Stimulated activated CD8-positive, alpha-beta memory T cell treated with anti-CD3 and anti-CD28 coated beads, Interleukin-12 subunit alpha, Interleukin-12 subunit beta, amount 100 ng/mL, for 4 hours (primary cell): ENCODE results near the gene PRKAB1.

Source experiments
- DNase-seq: peaks from one replicate; pipeline ENCODE4 v3.0.0-alpha.2; 2020; ENCODE audit warnings: low read depth

The PRKAB1 gene

DNA sequence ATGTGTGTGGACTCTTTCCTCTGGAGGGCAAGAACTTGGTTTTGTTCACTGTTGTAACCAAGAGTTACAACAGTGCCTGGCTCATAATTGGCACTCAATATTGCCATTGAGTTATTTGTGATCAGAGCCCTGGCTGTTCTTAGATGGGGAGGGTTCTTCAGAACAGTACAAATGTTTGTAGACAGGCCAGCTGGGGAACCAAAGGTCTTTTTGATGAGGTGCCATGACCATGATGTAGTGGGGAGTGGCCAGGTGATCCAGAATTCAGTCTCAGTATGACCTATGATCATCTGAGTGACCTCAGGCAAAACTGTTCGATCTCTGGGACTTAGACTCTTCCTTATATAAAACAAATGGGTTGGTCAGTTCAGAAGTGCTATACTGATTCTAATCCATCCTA lies 3.3 kb upstream of the PRKAB1 start:
- DNase-seq, result no peak

DNA sequence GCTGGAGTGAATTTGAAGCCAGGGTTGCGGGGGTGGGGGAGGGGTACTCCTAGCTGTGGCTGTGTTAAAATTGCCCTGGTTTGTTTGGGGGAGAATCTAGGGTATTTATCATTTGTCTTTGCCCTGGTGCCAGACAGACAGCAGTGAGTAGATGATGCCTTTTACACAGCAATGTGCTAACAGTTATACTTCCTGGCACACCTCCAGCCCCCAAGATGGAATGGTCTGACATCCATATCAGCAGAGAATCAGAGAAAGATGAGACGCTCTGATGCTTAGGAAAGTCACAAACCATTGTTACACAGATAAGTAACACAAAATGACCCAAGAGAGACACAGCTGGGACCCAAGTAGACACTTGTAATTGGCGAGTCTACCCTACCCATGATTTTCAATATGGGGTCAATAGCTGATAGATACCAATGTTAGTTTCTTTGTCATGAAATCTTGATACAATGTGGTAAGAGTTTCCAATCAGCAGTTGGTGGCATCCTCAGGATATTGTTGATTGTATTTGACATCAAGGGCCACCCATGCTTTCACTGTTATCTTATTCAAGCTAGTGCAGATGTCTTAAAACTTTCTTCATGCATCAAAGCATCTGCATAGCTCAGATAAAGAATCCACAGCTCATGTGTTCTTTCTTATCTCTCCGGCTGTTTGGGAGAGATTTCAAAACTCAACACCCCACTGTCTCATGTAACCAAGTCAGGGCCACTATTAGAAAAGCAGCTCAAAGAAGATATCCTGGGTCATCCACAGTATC lies 2.6 kb upstream of the PRKAB1 start:
- DNase-seq, result no peak

DNA sequence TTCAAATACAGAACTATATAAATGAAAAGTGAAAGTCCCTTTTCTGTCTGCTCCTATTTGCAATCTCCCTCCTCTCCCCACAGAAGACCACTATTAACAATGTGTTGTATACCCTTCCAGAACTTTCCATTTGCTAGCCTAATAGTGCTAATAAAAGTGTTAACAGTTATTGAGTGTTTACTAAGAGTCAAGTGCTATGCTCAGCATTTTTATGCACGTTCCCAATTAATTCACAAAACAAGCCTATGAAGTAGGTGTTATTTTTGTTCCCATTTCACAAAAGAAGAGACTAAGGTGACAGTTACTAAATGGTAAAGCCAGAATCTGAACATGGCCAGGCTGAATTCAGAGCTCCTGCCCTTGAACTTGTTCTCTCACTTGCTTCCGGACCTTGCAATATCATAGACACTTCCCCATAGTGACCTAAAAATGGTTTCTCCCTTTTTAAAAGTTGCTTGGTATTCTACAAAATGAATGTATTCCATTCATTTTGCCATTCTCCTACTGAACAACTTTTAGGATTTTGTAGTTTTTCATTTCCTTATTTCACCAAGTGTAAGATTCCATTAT lies 1.6 kb upstream of the PRKAB1 start:
- DNase-seq, result no peak

DNA sequence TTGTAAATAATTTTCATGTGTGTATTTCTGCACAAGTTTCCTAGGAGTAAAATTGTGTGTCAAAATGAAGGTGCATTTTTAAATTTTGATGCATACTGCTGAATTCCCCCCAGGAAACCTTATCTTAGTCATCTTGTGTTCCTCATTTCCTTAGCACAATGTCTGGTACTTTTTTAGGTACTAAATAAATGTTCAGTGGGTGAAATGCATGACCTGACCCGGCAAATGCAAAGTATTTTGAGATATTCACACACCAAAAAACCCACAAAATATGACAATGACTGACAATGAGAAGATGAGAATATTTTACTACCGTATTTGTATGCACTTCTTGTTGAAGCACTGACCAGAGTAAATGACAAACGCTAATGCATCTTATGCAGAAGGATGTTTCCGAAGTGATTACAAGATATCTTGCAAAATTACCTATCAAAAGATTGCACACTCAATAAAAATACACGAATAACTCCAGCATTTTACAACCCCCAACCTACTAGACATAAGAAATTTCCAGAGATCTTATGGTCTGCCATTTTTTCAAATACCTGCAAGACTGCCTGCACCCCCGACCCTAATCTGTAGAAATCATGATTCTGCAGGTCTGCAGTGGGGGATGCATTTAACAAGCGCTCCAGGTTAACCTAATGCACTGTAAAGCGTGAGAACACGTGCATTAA lies 895 bp upstream of the PRKAB1 start:
- DNase-seq, result no peak

DNA sequence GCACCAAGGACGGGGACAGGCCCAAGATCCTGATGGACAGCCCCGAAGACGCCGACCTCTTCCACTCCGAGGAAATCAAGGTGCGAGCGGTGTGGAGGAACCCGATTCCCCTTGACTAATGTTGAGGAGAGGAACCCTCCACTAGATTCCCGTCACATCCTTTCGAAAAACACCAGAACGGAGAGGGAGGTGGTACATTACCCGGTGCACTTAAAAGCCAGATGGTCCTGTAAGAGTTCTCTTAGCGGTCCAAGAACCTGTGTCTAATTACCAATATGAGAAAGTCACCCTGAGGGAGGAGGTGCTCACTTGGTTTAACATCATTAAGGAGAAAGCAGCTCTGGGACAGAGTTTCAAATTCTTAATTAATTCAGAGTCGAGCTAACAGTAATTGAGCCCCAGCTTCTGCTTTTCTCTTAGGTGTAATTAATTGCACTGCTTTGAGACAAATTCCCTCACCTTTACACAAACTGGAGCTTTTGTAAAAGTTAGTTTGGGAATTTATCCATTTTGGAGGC lies 450 bp downstream of the PRKAB1 start:
- no peak for DNase-seq

DNA sequence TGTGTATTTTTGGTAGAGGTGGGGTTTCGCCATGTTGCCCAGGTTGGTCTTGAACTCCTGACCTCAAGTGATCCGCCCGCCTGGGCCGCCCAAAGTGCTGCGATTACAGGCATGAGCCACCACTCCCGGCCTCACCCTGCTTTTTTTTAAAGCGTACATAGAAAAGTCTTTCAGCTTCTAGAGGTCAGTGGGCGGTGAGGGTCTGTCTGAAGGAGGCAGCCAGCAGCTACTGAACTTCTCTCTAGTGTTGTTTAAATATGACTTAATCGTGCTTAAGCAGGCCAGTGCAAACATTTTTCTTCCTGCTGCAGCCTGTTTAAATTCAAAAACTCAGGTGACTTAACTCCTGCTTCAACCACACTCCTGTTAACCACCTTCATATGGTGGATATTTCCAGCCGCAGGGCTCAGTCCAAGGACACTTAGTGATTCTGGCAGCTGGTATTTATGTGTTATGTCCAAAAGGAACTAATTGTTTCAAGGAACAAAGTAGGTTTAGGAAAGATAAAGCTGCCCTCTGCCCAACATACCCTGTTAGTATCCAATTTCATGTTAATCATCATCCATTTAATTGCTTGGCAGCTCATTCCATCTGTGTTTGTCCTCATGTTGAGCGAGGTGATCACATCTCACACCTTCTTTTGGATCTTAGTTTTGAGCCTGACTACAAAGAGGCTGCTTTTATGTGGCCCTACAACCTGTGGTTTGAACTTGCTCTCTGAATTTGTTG lies 2.0 kb downstream of the PRKAB1 start:
- no peak for DNase-seq

DNA sequence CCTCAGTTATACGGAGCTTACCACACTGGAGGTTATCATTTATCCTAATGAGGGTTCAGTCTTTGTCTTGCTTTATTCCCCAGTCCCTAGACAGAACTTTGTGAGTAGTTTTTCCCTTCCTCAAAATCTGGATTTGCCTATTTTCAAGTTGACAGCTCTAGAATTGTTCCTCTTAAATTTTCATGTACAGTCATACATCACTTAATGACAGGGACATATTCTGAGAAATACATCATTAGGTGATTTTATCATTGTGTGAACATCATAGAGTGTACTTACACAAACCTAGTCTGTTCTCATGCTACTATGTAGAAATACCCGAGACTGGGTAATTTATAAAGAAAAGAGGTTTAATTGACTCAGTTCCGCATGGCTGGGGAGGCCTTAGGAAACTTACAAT lies 3.1 kb downstream of the PRKAB1 start:
- DNase-seq, result no peak

DNA sequence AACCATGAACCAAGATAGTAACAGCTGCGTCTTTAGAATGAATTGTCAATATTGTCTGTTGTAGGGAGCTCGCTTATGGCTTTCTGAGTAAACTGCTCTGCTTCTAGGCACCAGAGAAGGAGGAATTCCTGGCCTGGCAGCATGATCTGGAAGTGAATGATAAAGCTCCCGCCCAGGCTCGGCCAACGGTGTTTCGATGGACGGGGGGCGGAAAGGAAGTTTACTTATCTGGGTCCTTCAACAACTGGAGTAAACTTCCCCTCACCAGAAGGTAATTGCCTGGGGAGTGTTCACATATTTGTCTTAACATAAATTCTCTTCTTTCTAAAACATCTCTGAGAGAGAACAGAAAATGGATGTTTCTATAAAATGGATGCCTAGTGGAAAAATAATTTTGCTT lies 4.3 kb downstream of the PRKAB1 start:
- DNase-seq, result no peak

DNA sequence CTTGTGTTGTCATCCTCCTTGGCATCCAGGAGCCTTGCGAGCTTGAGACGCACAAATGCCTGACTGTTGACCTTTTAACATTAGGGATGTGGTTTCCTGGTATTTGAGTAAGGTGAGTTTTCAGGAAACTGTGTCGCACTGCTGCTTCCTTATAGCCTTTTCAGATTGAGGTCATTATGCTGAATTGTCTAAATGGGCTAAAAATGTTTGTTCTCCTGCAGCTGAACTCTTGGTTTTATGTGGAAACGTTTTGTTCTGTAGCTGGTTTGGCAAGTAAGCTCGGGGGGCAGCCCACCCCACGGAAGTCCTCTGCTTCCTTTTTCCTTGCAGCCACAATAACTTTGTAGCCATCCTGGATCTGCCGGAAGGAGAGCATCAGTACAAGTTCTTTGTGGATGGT lies 5.7 kb downstream of the PRKAB1 start:
- DNase-seq, result no peak

DNA sequence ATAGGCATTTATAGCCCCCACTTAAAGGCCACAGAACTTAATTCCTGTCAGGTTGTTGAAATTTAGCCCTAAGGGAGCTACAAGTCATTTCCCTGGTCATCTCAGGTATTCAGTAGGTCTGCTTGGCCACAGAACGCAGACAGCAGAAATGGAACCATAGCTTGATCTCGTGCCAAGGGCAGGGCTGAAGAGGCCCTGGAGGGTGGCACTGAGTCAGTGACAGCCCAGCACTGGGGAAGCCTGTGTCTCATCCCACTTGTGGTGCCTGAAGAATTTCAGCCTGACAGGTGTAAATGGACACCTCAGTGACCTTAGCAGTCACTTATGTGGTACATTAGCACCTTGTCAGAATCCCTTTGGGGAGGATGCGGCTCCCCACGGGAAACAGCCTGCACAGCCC lies 6.6 kb downstream of the PRKAB1 start:
- no peak for DNase-seq

DNA sequence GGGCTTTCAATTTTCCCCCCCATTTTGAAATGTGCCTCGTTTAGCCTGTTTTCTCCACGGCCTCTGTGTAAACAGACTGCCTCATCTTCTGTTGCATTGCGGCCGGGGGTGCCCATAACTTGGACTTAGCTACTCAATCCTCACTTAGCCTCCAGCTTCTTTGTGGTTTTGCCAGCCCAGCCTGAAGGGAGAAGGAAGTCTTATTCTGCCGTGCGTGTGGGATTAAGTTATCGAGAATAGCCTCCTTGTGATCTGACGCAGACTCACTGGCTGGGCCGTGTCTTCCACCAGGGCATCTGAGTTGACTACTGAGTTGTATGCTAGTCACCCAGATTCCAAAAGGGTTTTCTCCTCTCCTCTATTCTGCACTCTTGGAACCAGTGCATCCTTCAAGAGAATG lies 8.1 kb downstream of the PRKAB1 start:
- DNase-seq, result no peak

DNA sequence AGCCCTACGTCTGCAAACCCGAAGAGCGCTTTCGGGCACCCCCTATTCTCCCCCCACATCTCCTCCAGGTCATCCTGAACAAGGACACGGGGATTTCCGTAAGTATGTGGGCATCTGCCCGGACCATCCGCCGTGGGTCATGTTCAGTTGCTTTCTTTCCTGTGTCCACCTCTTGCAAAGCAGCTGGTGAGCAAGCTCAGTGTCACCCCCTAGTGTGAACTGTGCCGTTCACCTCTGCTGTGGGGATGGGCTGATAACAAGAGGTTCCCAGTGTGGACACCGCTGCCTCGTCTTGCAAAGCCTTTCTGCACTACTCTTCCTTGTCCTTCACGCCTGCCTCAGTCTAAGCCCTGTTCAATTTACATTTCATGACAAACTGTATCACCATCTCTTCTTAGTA lies 8.6 kb downstream of the PRKAB1 start:
- DNase-seq, result no peak

DNA sequence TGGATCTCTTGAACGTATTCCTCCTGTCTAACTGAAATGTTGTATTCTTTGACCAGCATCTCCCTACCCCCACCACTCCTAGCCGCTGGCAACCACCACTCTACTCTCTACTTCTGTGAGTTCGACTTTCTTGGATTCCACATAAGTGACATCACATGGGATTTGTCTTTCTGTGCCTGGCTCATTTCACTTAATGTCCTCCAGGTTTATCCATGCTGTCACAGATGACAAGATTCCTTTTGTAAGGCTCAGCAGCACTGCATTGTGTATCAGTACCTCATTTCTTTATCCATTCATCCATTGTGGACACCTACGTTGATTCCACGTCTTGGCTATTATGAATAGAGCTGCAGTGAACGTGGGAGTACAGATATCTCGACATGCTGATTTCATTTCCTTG lies 10.5 kb downstream of the PRKAB1 start:
- no peak for DNase-seq

DNA sequence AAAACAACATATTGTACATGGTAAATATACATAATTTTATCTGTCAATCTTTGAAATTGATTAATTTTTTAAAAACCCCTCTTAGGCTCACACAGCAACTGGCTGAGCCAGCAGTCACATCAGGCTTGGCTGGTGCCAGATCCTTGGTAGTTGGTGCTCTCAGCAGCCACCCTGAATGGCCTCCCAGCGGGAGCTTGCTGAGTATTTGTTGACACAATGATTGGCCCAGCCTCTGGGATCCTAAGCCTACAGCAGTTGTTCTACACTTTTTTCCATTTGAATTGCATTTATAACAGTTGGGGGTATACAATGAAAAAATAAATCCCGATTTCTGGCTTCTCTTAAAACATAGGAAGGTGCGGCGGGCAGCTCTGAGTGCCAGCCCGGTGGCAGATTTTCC lies 11.1 kb downstream of the PRKAB1 start:
- DNase-seq, result no peak

DNA sequence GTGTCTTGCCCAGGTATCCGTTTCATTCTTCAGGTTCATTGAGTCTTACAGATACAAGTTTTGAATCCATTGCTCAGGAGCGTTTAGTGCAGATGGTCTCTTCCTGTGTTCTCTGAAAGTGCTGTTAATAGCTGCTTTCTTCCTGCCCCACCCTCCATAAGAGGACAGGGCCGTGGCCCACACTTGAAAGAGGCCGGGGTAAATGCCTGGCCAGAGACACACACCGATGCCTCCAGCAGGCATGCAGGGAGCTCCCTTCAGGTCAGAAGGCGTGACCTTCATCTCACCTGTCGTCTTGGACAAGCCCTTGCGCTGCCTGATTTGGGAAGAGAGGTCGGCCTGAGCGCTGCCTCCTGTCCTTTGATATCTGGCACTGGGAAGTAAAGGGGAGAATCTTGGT lies 11.6 kb downstream of the PRKAB1 start:
- DNase-seq, result no peak

DNA sequence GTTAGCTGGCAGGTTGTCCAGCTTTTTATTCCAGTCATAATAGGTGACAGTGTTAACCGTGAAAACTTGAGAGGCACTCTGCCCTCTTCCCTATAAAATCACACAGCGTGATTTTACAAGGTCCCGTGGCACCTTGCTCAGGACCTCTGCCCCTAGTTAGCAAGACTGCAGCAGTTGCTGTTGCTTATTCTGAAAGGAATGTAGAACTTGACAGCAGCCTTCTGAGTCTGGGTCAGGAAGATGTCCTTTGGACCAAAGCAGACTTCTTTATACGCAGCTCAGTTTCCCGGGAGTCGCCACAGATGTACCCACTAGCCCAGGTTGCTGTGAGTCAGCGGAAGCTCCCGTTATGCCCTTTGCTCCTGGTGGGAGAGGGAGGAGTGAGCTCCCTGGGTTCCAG lies 13.2 kb downstream of the PRKAB1 start:
- DNase-seq, result no peak

DNA sequence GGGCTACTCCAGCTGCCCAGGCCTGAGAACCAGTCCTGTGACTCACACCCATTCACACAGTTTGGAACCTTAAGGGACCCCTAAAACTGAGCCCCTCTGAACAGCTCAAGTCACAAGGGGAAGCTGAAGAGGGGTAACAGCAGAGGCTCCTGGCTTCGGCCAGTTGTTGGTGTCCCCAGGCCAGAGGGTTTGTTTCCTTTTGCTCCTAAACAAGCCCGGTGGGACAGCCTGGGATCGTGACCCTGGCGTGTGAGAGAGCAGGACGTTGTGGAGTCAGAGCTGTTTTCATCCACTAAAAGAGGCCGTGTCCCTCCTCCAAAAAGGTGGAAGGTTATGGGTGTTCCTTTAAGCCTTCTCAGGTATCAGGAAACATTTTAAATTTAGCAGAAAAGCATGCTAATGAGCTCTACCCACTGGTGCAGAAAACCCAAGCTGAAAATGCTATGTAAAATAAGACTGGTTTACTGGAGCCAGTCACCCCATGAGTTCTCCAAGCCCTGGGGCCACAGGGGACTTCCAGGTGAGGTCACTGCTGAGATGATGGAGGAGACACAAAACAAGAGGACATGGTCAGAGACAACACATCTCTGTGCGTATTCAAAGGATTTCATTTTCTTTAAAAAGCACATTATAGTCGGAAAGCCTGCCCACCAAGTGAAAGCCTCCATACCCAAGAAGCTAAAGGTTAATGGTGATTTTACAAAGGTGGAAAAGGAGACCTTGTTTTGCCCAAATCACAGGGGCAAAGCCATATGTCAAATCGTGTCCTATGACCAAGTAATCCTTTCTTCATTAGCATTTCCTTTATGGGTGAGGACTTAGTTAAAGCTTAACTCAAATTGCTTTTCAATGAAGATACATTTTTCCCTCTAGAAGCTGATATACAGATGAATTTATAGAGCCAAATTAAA lies 14.1 kb downstream of the PRKAB1 start:
- DNase-seq, result no peak

DNA sequence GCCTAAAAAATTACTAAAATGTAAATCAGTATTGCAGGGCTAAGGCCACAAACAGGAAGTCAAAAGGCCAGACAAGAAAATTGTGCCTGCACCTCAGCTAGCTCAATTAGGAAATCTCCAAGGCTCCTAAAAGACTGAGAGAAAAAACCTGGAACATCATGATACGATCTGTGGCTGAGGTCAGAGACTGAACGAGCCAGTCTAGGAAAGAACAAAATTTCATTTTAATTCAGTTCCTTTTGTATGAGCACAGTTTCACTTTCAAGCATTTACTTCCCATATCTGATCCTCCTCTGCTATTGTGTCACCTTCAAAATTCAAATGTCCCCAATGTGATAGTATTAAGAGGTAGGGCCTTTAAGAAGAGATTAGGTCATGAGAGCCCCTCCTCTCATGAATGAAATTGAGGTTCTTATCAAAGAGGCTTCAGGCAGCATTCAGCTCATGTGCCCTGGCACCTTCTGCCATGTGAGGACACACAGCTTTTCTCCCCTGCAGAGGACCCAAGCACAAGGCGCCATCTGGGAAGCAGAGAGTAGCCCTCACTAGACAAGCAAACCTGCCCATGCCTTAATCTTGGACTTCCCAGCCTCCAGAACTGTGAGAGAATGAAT lies 14.8 kb downstream of the PRKAB1 start:
- no peak for DNase-seq

DNA sequence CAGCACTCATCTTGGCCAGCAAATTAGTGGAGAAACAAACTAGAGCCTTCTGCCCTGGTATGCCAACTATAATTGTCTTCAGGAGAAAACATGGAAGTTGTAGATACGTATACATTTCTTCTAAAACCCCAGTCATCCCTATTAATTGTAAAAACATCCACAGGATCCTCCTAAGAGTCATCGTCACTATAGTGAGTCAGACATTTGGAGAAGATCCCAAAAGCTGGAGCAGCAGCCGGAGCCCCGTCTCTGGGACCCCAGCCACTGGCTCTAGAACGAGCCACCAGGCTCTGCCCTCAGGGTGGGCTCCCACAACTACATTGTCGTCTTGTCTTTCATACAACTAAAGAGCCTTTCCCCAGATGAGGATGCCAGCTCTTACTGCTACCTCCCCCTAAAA lies 15.5 kb downstream of the PRKAB1 start:
- DNase-seq, result no peak

DNA sequence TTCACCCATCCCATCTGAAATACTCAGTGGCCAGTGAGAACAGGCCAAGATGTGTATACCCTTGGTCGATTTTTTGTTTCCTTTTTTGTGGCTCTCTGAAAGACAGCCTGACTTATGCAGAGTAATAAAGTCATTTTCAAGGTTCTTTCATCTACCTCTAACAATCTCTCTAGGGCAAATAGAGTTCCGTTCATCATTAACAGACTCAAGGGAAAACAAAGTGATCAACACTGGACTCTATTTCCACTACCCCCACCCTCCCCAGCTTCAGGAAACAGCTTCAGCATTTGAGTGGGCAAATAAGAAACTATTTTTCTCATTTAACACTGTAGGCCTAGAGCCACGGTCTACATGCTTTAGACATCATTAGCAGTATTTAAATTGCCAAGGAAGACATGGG lies 15.9 kb downstream of the PRKAB1 start:
- DNase-seq, result no peak

DNA sequence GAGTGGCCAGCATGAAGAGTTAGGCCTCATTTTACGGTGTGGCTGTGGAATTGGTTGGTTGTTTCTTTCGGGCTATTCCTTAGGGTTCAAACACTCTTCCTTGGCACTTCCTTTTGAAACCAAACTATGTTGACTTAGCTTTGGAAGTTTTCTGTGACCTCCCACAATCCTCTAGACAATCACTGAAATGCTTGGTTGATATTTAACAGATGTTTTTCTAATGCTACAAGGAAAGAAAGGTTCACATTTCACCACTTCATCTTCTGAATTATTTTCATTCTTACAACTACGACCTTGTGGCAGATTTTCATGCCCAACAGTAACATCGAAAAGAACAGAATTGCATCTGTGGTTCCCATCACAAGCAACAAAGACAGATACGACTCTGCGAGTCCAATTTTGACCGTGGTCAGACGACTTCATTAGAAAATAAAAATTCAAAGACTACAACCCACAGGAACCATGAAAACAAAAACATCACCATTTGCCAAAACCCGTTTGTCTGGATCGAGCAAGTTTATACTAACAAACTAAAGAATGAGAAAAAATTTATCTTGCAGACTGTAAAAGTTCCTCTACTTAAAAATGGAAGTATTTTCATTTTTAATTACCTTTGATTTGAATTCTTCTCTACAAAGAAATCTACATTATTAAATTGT lies 16.9 kb downstream of the PRKAB1 start:
- DNase-seq, result no peak
